ENCODE measurements around the gene INO80B. TPM values are rescaled to one million over a fixed set of nuclear protein-coding genes. Genes with fewer than 3 reads are reported as not detected.
A peak's percentile ranks its signal among the peaks of the same experiment; 100 is the strongest.
"Not testable (repeated sequence)": the region's sequence is repeated elsewhere in the genome, so short reads cannot be mapped to it uniquely, and the experiment has no call there.

Gene INO80B
- polyA plus RNA-seq, 1 of the 3 experiments (the other 2 are of a cell fraction) = 41.7 TPM

DNA sequence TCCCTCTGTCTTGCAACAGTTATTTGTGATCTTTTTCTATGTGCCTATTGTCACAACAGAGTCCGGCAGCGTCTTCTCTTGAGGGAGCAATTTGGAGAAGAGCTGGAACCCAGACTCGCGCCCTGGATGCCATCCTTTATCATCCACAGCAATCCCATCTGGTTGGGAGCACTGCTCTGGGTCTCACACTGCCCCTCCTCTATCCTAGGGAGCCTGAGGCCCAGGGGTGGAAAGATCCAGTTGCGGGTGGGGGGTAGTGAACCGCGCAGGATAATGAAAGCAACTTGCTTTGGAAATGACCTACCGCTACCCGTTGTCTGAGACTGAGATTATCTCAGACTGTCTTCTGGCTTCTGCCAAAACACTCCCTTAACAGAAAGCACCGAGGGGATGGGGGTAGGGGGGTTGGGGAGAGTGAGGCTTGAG lies 4.1 kb downstream of the INO80B start:
- ChIA-PET POLR2A (interaction anchor here (0.9 to 5.9 kb wide), 11 partner anchors 8 to 95 kb away, joined by 3 to 60 read pairs (median 5); partner anchors contain the start of genes AUP1, C2orf81, CCDC142 and HTRA2), CTCF (interaction anchor here (0.8 to 1.6 kb wide), 8 partner anchors 8 to 126 kb away, joined by 3 to 7 read pairs (median 4); partner anchors contain the start of genes C2orf81, CCDC142, TTC31 and WDR54)
- Histone ChIP-seq H3K9ac (peak overlapping the region; percentile 87), H2AFZ (ENCODE audit: low read depth) (0 out of 2 replicates have a peak overlapping the region, but pooled peaks have one; percentile 27), H3K4me3 (ENCODE audit: low read depth in 2 of 2, low read length in 1 of 2) (peak overlapping the region; percentile 73 to 98), H3K9me3 (no peaks in the 10 kb centered on the region), H3K4me1 (ENCODE audit: control insufficient read depth in 1 of 2, insufficient read depth in 2 of 2, low read depth in 1 of 2, low read length in 1 of 2) (peaks cover 14 to 36% of the 10 kb centered on the region in 2 experiments; a peak in 3 of 4 replicates), H3K36me3 (replicated peaks in 1 of 2; ENCODE audit: control insufficient read depth in 1 of 2, insufficient read depth in 2 of 2, low read length in 1 of 2) (peaks cover 0 to 33% of the 10 kb centered on the region in 2 experiments), H3F3A (replicated peaks; ENCODE audit: insufficient read depth) (peaks cover 6% of the 10 kb centered on the region), H3K27me3 (ENCODE audit: insufficient read depth) (no peaks in the 10 kb centered on the region), H3K4me2 (peak overlapping the region; percentile 84), H3K9me2 (no peaks in the 10 kb centered on the region), H4K20me1 (ENCODE audit: insufficient read depth) (no peaks in the 10 kb centered on the region), H3K79me2 (ENCODE audit: insufficient read depth) (peaks cover 38% of the 10 kb centered on the region), H3K27ac (ENCODE audit: low read depth in 2 of 2, low read length in 1 of 2) (peak overlapping the region; percentile 35 to 92; a peak in 3 of 4 replicates)
- 3% methylated on average over 9 of the region's 10 CpGs for WGBS (ENCODE audit: low lambda C conversion rate)
- peak; percentile 49 for DNase-seq
- TF ChIP-seq MXI1 (IDR thresholded peaks at IDR 0.05; ENCODE audit: low read depth, low read length) (0 out of 2 replicates have a peak, but pooled peaks have one; percentile 16), NFIC (IDR thresholded peaks at IDR 0.05; ENCODE audit: borderline replicate concordance) (no peak), NRF1 (IDR thresholded peaks at IDR 0.05; ENCODE audit: low read depth, low read length) (no peak), FOSL2 (IDR thresholded peaks at IDR 0.05; ENCODE audit: borderline replicate concordance, low read depth) (no peak), SMC3 (IDR thresholded peaks at IDR 0.05; ENCODE audit: low read depth, low read length) (no peak), USF1 (IDR thresholded peaks at IDR 0.05; ENCODE audit: borderline replicate concordance, low read depth) (no peak), EP300 (IDR thresholded peaks at IDR 0.05; ENCODE audit: borderline replicate concordance in 1 of 2, low read depth in 1 of 2, low read length in 1 of 2) (no peak)
- TF ChIP-seq, protein P1, sequence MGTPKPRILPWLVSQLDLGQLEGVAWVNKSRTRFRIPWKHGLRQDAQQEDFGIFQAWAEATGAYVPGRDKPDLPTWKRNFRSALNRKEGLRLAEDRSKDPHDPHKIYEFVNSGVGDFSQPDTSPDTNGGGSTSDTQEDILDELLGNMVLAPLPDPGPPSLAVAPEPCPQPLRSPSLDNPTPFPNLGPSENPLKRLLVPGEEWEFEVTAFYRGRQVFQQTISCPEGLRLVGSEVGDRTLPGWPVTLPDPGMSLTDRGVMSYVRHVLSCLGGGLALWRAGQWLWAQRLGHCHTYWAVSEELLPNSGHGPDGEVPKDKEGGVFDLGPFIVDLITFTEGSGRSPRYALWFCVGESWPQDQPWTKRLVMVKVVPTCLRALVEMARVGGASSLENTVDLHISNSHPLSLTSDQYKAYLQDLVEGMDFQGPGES (IDR thresholded peaks at IDR 0.05; ENCODE audit: low read depth, low read length) = no peak

DNA sequence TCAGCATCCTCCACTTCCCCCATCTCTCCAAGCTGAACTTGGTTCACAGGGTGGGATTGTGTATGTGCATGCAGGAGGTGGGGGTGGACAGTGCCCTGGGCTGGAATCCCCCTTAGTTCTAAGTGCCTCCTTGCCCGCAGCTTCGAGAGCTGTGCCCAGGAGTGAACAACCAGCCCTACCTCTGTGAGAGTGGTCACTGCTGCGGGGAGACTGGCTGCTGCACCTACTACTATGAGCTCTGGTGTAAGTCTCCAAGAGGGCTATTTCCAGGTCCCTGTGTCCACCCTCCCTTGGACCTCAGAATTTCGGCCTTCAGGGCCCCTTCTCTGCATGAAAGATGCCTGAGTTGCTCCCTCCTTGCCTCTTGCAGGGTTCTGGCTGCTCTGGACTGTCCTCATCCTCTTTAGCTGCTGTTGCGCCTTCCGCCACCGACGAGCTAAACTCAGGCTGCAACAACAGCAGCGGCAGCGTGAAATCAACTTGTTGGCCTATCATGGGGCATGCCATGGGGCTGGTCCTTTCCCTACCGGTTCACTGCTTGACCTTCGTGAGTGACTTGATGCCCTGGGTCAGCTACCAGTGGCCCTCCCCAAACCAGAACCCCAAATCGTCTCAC lies 4.7 kb downstream of the INO80B start:
- H4K20me1 ChIP-seq (ENCODE audit: insufficient read depth); H3K9me2 ChIP-seq; H2AFZ ChIP-seq (ENCODE audit: low read depth); H3K27me3 ChIP-seq (ENCODE audit: insufficient read depth); DNase-seq; H3K9me3 ChIP-seq; H3F3A ChIP-seq (replicated peaks; ENCODE audit: insufficient read depth): not testable (repeated sequence)
- peaks cover 14 to 41% of the 10 kb centered on the region in 2 experiments; a peak in 3 of 4 replicates for H3K4me1 ChIP-seq (ENCODE audit: control insufficient read depth in 1 of 2, insufficient read depth in 2 of 2, low read depth in 1 of 2, low read length in 1 of 2)
- WGBS (ENCODE audit: low lambda C conversion rate) = 65% methylated on average over 13 of the region's 13 CpGs
- H3K4me3 ChIP-seq (ENCODE audit: low read depth in 2 of 2, low read length in 1 of 2) = peak overlapping the region; percentile 73 to 98
- peak overlapping the region; percentile 84 for H3K4me2 ChIP-seq
- CTCF ChIA-PET = interaction anchor here (0.8 to 1.3 kb wide), 4 partner anchors 38 to 128 kb away, joined by 3 to 4 read pairs (median 4); partner anchors contain the start of genes C2orf81 and WDR54
- H3K9ac ChIP-seq = peak overlapping the region; percentile 87; the same call in 1 of the 2 replicates
- H3K27ac ChIP-seq (ENCODE audit: low read depth in 2 of 2, low read length in 1 of 2) = peak overlapping the region in 1 of 2 experiments; percentile 92; a peak in 2 of 4 replicates
- POLR2A ChIA-PET = interaction anchor here (0.9 to 5.9 kb wide), 8 partner anchors 10 to 70 kb away, joined by 3 to 60 read pairs (median 10); partner anchors contain the start of genes AUP1, C2orf81, HTRA2 and MRPL53
- peaks cover 0 to 33% of the 10 kb centered on the region in 2 experiments for H3K36me3 ChIP-seq (replicated peaks in 1 of 2; ENCODE audit: control insufficient read depth in 1 of 2, insufficient read depth in 2 of 2, low read length in 1 of 2)
- H3K79me2 ChIP-seq (ENCODE audit: insufficient read depth) = peaks cover 45% of the 10 kb centered on the region

GRCh38 chr2:74460187-74460586 lies 5.3 kb downstream of the INO80B start:
- Histone ChIP-seq H3K4me2 (0 out of 2 replicates have a peak overlapping the region, but pooled peaks have one; percentile 84), H3K79me2 (ENCODE audit: insufficient read depth) (peaks cover 47% of the 10 kb centered on the region), H3K4me1 (ENCODE audit: control insufficient read depth in 1 of 2, insufficient read depth in 2 of 2, low read depth in 1 of 2, low read length in 1 of 2) (peaks cover 14 to 41% of the 10 kb centered on the region in 2 experiments; a peak in 3 of 4 replicates), H3K36me3 (replicated peaks in 1 of 2; ENCODE audit: control insufficient read depth in 1 of 2, insufficient read depth in 2 of 2, low read length in 1 of 2) (peaks cover 0 to 33% of the 10 kb centered on the region in 2 experiments), H3K27ac (ENCODE audit: low read depth in 2 of 2, low read length in 1 of 2) (peak overlapping the region in 1 of 2 experiments; percentile 19; a peak in 1 of 4 replicates)
- CTCF ChIA-PET = interaction anchor here (1.1 kb wide), 1 partner anchor 128 kb away, joined by 3 read pairs; no protein-coding TSS in a partner anchor
- not testable (repeated sequence) for H4K20me1 ChIP-seq (ENCODE audit: insufficient read depth); DNase-seq; H3K9me3 ChIP-seq; H3K4me3 ChIP-seq (ENCODE audit: low read depth in 2 of 2, low read length in 1 of 2); H3K9ac ChIP-seq; H3K9me2 ChIP-seq; H3K27me3 ChIP-seq (ENCODE audit: insufficient read depth); H2AFZ ChIP-seq (ENCODE audit: low read depth); H3F3A ChIP-seq (replicated peaks; ENCODE audit: insufficient read depth)
- WGBS (ENCODE audit: low lambda C conversion rate) = 82% methylated on average over 5 of the region's 10 CpGs
- POLR2A ChIA-PET = interaction anchor here (0.6 to 5.9 kb wide), 5 partner anchors 14 to 113 kb away, joined by 3 to 60 read pairs (median 8); partner anchors contain the start of genes C2orf81, MRPL53 and WDR54
